KMS-11 (cell line): ENCODE measurements around the gene ZNF385B.

Source experiments
- H2AFZ ChIP-seq: fragments of 200-600 bp; sonication (generic); 2 replicates; pipeline ENCODE4 v1.6.1; 2016; ENCODE audit warnings: antibody characterized with exemption, mixed run types, low read depth
- H3K27ac ChIP-seq: fragments of 200-600 bp; sonication (generic); 2 replicates; pipeline ENCODE4 v1.6.1; 2016; ENCODE audit warnings: mild to moderate bottlenecking, mixed run types
- H3K27me3 ChIP-seq: fragments of 200-600 bp; sonication (generic); 2 replicates; pipeline ENCODE4 v1.6.1; 2017; ENCODE audit warnings: mild to moderate bottlenecking, low read depth, mixed run types, moderate library complexity; ENCODE audit not compliant: insufficient read depth
- H3K36me3 ChIP-seq: fragments of 200-600 bp; sonication (generic); 2 replicates; pipeline ENCODE4 v1.6.1; 2017; ENCODE audit warnings: mild to moderate bottlenecking, mixed run types; ENCODE audit not compliant: insufficient read depth
- H3K4me1 ChIP-seq: fragments of 200-600 bp; sonication (generic); 2 replicates; pipeline ENCODE4 v1.6.1; 2016; ENCODE audit warnings: mild to moderate bottlenecking, low read depth, mixed run types; ENCODE audit not compliant: poor library complexity, severe bottlenecking
- H3K4me2 ChIP-seq: fragments of 200-600 bp; sonication (generic); 2 replicates; pipeline ENCODE4 v1.7.0; 2016; ENCODE audit warnings: mild to moderate bottlenecking, mixed run types
- H3K4me3 ChIP-seq: fragments of 200-600 bp; sonication (generic); IDR thresholded peaks from 2 replicates; pipeline ENCODE4 v1.6.1; 2017; ENCODE audit warnings: low read depth, low read length, mixed read lengths; ENCODE audit not compliant: insufficient read depth
- H3K79me2 ChIP-seq: fragments of 200-600 bp; sonication (generic); 2 replicates; pipeline ENCODE4 v1.6.1; 2016; ENCODE audit warnings: low read depth, mixed run types; ENCODE audit not compliant: insufficient read depth
- H3K9ac ChIP-seq: fragments of 200-600 bp; sonication (generic); 2 replicates; pipeline ENCODE4 v1.6.1; 2016; ENCODE audit warnings: mild to moderate bottlenecking, mixed run types
- H4K20me1 ChIP-seq: fragments of 200-600 bp; sonication (generic); 2 replicates; pipeline ENCODE4 v1.6.1; 2016; ENCODE audit warnings: mild to moderate bottlenecking, mixed run types; ENCODE audit not compliant: insufficient read depth
- TF ChIP-seq, protein P1 (sequence below): fragments of 200-600 bp; sonication (generic); conservative IDR thresholded peaks from 2 replicates; pipeline ENCODE4 v1.6.1; 2017; ENCODE audit warnings: low read depth, mild to moderate bottlenecking, antibody characterized with exemption, low read length, moderate library complexity, mixed read lengths

Gene ZNF385B

DNA sequence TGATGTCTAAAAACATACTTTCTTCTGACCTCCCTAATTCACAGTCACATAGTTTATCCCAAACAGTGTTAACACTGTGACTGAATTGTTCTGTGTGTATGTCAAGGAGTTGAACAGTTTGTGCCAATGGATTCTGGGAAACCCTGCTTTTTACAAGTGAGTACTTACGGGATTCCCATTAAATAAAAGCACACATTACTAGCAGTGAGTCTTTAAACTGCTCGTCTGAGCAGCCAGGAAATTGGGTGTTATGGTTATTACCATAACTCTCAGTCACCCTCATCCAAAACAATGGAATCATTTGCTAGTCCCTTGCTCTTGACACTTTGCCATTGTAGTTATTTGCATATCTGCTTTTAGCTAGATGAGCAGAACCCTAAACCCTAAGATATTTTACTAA is 209.1 kb downstream of the ZNF385B start:
- Histone ChIP-seq H3K79me2 (no peaks in the 10 kb centered on the region), H4K20me1 (no peaks in the 10 kb centered on the region), H2AFZ (no peak overlapping the region), H3K9ac (no peak overlapping the region), H3K27ac (no peak overlapping the region), H3K4me2 (no peak overlapping the region), H3K27me3 (no peaks in the 10 kb centered on the region), H3K36me3 (no peaks in the 10 kb centered on the region), H3K4me3 (no peak overlapping the region), H3K4me1 (no peaks in the 10 kb centered on the region)
- TF ChIP-seq, protein P1, sequence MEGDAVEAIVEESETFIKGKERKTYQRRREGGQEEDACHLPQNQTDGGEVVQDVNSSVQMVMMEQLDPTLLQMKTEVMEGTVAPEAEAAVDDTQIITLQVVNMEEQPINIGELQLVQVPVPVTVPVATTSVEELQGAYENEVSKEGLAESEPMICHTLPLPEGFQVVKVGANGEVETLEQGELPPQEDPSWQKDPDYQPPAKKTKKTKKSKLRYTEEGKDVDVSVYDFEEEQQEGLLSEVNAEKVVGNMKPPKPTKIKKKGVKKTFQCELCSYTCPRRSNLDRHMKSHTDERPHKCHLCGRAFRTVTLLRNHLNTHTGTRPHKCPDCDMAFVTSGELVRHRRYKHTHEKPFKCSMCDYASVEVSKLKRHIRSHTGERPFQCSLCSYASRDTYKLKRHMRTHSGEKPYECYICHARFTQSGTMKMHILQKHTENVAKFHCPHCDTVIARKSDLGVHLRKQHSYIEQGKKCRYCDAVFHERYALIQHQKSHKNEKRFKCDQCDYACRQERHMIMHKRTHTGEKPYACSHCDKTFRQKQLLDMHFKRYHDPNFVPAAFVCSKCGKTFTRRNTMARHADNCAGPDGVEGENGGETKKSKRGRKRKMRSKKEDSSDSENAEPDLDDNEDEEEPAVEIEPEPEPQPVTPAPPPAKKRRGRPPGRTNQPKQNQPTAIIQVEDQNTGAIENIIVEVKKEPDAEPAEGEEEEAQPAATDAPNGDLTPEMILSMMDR, result no peak

DNA sequence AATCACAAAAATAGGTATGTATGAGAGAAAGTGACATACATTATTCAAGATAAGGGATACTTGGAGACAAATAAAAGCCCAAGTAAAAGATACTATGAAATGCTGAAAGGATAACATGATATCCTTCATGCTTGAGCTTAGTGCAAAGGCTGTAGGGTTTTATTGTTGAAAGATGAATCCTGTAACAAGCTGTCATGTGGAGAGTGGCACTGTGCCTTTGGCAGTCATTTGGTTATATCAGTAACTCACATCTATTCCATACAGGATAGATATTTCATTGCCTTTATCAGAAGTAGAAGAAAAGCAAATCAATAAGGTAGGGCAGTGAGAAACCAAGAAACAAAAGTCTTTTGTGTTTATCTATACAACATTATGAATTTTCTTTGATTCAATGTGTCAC is 211.0 kb downstream of the ZNF385B start:
- Histone ChIP-seq H4K20me1 (no peaks in the 10 kb centered on the region), H2AFZ (no peak overlapping the region), H3K27ac (no peak overlapping the region), H3K79me2 (no peaks in the 10 kb centered on the region), H3K9ac (no peak overlapping the region), H3K4me3 (no peak overlapping the region), H3K27me3 (no peaks in the 10 kb centered on the region), H3K36me3 (no peaks in the 10 kb centered on the region), H3K4me1 (no peaks in the 10 kb centered on the region), H3K4me2 (no peak overlapping the region)
- TF ChIP-seq, protein P1, result no peak

DNA sequence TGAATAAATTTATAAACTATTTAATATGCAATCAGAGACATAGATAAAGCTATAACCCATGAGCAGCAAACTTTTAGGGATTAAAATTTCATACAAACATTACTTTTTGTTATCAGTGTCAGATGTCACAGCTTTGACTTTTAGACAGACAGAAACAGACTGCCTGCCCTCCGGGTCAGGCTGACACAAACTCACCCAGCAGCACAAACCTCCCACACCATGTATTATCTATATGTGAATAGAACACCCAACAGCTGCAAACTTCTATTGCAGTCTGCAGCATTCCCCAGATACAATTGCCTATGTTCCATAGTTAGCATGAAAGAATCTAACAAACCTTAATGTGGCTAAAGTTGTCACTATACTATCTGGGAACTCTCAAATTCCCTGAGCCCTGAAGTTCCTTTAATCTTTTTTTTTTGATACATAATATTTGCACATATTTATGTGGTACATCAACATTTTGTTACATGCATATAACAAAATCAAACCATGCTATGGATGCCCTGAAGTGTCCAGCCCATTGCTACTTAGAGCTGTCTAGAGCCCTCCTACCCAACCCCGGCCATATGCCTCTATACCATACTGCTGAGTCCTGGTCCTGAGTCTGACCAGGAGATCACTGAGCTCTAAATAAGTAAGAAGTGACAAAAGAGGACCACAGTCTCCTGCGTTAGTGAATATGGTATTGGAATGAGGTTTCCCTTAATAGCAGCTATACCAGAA is 214.4 kb downstream of the ZNF385B start:
- H3K27ac ChIP-seq, result no peak overlapping the region
- no peak overlapping the region for H3K9ac ChIP-seq
- TF ChIP-seq, protein P1, result no peak
- H3K79me2 ChIP-seq, result no peaks in the 10 kb centered on the region
- H4K20me1 ChIP-seq, result no peaks in the 10 kb centered on the region
- H3K27me3 ChIP-seq, result no peaks in the 10 kb centered on the region
- H2AFZ ChIP-seq, result no peak overlapping the region
- no peaks in the 10 kb centered on the region for H3K36me3 ChIP-seq
- no peak overlapping the region for H3K4me3 ChIP-seq
- no peak overlapping the region for H3K4me2 ChIP-seq
- no peaks in the 10 kb centered on the region for H3K4me1 ChIP-seq

DNA sequence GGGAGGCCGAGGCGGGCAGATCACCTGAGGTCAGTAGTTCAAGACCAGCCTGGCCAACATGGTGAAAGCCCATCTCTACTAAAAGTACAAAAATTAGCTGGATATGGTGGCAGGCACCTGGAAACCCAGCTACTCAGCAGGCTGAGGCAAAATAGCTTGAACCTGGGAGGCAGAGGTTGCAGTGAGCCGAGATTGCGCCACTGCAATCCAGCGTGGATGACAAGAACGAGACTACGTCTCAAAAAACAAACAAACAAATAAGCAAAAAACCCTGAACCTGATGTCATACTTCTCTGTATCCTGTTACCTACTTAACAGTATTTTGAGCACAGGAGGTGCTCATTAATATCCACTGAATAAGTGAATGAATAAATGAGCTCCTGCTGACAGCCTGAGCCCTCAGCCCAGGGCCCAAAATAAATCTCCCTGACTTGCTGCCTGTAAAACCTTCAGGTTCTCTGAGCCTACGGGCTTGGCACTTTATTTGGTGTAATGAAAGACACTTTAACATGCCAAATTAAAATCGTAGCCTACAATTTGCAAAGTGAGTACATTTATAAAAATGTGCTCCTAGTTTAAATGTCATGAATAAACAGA is 215.1 kb downstream of the ZNF385B start:
- Histone ChIP-seq H3K4me1 (no peaks in the 10 kb centered on the region), H3K79me2 (no peaks in the 10 kb centered on the region), H2AFZ (no peak overlapping the region), H3K9ac (no peak overlapping the region), H4K20me1 (no peaks in the 10 kb centered on the region), H3K27ac (no peak overlapping the region), H3K4me2 (no peak overlapping the region), H3K27me3 (no peaks in the 10 kb centered on the region), H3K4me3 (no peak overlapping the region), H3K36me3 (no peaks in the 10 kb centered on the region)
- TF ChIP-seq, protein P1, result no peak
